ENCODE results near the gene RHOG.

The RHOG gene

DNA sequence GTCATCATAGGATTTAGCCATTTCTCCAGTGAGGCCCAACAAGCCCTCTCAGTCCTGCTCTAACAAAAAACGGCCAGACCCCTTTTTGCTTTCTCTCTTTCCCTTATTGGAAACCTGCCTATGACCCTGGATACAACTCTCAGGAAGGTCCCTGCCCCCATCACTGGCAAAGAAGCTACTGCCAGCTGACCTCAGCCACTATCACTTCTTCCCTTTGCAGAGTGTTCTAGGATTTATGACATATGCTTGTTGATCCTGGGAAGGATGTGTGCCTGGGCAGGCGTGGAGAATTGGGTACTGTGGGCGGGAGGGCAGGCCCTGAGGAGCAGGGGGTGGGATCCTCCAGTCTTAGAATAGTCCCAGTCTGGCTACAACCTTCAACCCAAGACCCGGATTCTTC, 24.9 kb downstream of the RHOG start:
- TF ChIP-seq RAD21 (IDR thresholded peaks at IDR 0.05; ENCODE audit: low read depth) (no peak), FOXM1 (IDR thresholded peaks at IDR 0.05; ENCODE audit: borderline replicate concordance, low read depth) (no peak), EGR1 (IDR thresholded peaks at IDR 0.05) (no peak), NFIC (IDR thresholded peaks at IDR 0.05) (no peak), TCF12 (IDR thresholded peaks at IDR 0.05; ENCODE audit: low read depth) (no peak), EP300 (IDR thresholded peaks at IDR 0.05; ENCODE audit: borderline replicate concordance) (no peak), TEAD4 (IDR thresholded peaks at IDR 0.05) (no peak), ZBTB7A (IDR thresholded peaks at IDR 0.05; ENCODE audit: low read depth) (no peak), CEBPB (IDR thresholded peaks at IDR 0.05) (no peak), CREB1 (IDR thresholded peaks at IDR 0.05; ENCODE audit: low read depth) (no peak)
- TF ChIP-seq, protein P1, sequence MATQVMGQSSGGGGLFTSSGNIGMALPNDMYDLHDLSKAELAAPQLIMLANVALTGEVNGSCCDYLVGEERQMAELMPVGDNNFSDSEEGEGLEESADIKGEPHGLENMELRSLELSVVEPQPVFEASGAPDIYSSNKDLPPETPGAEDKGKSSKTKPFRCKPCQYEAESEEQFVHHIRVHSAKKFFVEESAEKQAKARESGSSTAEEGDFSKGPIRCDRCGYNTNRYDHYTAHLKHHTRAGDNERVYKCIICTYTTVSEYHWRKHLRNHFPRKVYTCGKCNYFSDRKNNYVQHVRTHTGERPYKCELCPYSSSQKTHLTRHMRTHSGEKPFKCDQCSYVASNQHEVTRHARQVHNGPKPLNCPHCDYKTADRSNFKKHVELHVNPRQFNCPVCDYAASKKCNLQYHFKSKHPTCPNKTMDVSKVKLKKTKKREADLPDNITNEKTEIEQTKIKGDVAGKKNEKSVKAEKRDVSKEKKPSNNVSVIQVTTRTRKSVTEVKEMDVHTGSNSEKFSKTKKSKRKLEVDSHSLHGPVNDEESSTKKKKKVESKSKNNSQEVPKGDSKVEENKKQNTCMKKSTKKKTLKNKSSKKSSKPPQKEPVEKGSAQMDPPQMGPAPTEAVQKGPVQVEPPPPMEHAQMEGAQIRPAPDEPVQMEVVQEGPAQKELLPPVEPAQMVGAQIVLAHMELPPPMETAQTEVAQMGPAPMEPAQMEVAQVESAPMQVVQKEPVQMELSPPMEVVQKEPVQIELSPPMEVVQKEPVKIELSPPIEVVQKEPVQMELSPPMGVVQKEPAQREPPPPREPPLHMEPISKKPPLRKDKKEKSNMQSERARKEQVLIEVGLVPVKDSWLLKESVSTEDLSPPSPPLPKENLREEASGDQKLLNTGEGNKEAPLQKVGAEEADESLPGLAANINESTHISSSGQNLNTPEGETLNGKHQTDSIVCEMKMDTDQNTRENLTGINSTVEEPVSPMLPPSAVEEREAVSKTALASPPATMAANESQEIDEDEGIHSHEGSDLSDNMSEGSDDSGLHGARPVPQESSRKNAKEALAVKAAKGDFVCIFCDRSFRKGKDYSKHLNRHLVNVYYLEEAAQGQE (IDR thresholded peaks at IDR 0.05; ENCODE audit: low read depth), result no peak
- TF ChIP-seq, protein P2, sequence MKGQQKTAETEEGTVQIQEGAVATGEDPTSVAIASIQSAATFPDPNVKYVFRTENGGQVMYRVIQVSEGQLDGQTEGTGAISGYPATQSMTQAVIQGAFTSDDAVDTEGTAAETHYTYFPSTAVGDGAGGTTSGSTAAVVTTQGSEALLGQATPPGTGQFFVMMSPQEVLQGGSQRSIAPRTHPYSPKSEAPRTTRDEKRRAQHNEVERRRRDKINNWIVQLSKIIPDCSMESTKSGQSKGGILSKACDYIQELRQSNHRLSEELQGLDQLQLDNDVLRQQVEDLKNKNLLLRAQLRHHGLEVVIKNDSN (IDR thresholded peaks at IDR 0.05), result no peak

DNA sequence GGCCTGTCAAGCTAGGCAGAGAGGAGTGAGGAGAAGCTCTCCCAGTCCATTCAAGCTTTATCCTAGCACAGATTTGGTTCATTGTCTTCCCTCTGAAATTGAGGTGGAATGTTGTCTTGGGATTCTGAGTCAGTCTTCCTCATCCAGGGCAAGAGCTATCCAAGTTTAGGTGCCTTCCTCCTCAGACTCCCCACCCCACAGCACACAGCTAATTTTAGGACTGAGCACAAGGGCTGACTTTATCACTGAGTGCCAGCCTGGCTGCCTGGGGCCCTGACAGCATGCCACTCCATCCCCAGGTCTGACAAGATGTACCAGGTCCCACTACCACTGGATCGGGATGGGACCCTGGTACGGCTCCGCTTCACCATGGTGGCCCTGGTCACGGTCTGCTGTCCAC, 29.8 kb downstream of the RHOG start:
- TF ChIP-seq CEBPB (IDR thresholded peaks at IDR 0.05) (no peak), EGR1 (IDR thresholded peaks at IDR 0.05) (no peak), EP300 (IDR thresholded peaks at IDR 0.05; ENCODE audit: borderline replicate concordance) (no peak)

DNA sequence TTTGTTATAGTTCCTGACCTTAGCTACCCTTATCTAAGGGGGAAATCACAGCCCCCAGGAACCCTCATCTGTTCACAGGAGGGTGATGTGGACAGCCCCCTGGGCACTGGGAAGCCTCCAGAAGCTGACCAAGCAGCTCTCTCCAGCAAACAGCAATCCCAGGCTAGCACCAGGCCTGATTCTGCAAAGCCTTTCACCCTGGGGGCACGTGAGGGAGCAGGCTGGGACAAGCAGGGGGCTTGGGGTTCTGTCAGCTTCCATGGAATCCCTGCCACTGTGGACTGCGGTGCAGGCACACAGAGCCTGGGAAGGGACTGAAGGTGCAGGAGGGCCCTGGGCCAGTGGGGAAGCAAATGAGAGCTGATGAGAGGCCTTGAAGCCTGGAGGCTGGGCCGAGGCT, 30.3 kb downstream of the RHOG start:
- TF ChIP-seq TEAD4 (IDR thresholded peaks at IDR 0.05) (no peak), CREB1 (IDR thresholded peaks at IDR 0.05; ENCODE audit: low read depth) (no peak), EGR1 (IDR thresholded peaks at IDR 0.05) (no peak), TAF1 (IDR thresholded peaks at IDR 0.05; ENCODE audit: low read depth) (no peak), ZBTB7A (IDR thresholded peaks at IDR 0.05; ENCODE audit: low read depth) (no peak), RAD21 (IDR thresholded peaks at IDR 0.05; ENCODE audit: low read depth) (no peak), FOXM1 (IDR thresholded peaks at IDR 0.05; ENCODE audit: borderline replicate concordance, low read depth) (no peak), YY1 (IDR thresholded peaks at IDR 0.05; ENCODE audit: low read depth) (no peak), NFIC (IDR thresholded peaks at IDR 0.05) (no peak), TCF12 (IDR thresholded peaks at IDR 0.05; ENCODE audit: low read depth) (no peak), EP300 (IDR thresholded peaks at IDR 0.05; ENCODE audit: borderline replicate concordance) (no peak), CEBPB (IDR thresholded peaks at IDR 0.05) (no peak)
- TF ChIP-seq, protein P1 (IDR thresholded peaks at IDR 0.05; ENCODE audit: low read depth), result no peak
- TF ChIP-seq, protein P2 (IDR thresholded peaks at IDR 0.05), result no peak
- TF ChIP-seq, protein P3, sequence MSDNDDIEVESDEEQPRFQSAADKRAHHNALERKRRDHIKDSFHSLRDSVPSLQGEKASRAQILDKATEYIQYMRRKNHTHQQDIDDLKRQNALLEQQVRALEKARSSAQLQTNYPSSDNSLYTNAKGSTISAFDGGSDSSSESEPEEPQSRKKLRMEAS (IDR thresholded peaks at IDR 0.05), result no peak

DNA sequence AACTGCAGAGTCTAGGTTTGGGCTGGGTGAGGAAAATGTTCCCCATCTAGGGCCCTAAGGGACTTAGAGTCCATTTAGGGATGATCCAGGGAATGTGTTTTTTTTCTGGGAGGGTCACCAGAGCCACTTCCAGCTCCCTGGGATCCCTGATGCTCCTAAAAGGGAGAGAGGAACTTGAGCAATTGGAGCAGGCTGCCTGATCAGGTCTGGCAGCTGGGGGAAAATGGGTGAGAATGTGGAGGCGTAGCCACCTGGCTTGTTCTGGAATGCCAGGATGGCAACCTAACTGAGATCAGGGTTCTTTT, 31.2 kb downstream of the RHOG start:
- TF ChIP-seq EGR1 (IDR thresholded peaks at IDR 0.05) (no peak), EP300 (IDR thresholded peaks at IDR 0.05; ENCODE audit: borderline replicate concordance) (no peak), YY1 (IDR thresholded peaks at IDR 0.05; ENCODE audit: low read depth) (no peak), CREB1 (IDR thresholded peaks at IDR 0.05; ENCODE audit: low read depth) (no peak), CEBPB (IDR thresholded peaks at IDR 0.05) (no peak), RAD21 (IDR thresholded peaks at IDR 0.05; ENCODE audit: low read depth) (no peak), FOXM1 (IDR thresholded peaks at IDR 0.05; ENCODE audit: borderline replicate concordance, low read depth) (no peak), ZBTB7A (IDR thresholded peaks at IDR 0.05; ENCODE audit: low read depth) (no peak), TEAD4 (IDR thresholded peaks at IDR 0.05) (no peak), NFIC (IDR thresholded peaks at IDR 0.05) (no peak)
- TF ChIP-seq, protein P1 (IDR thresholded peaks at IDR 0.05; ENCODE audit: low read depth), result no peak
- TF ChIP-seq, protein P3 (IDR thresholded peaks at IDR 0.05), result no peak
